Measurements from ENCODE around the gene RNASEH2B. TPM values are rescaled to one million over a fixed set of nuclear protein-coding genes. Genes with fewer than 3 reads are reported as not detected.

The RNASEH2B gene
- total RNA-seq, 1 donor from 2014 or later, result 57.5 TPM

DNA sequence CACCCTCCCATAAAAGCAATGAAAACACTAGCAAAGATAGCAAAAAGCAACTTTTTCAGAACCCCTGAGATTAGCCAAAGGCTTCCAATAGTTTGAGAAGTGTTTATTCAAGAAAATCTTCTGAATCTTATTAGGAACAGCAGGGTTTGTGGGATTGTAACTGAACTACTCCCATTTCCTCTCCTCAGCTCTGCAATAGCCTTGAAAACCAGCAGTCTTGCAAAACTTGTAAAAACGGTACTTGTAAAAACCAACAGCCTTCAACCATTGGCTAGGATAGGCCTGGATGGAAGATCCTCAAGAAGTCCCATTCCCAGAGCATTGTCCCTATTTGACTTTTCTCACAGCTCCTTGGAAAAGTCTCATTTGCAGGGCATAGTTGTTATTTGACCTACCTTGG lies 12.1 kb downstream of the RNASEH2B start:
- H3K36me3 Mint-ChIP-seq, result peaks cover 9% of the 10 kb centered on the region
- H3K4me2 ChIP-seq, result no peak overlapping the region
- H3K27ac Mint-ChIP-seq, result no peak overlapping the region
- no peaks in the 10 kb centered on the region for H3F3A ChIP-seq (ENCODE audit: low read depth)
- H3K9me3 Mint-ChIP-seq, result peaks cover 51% of the 10 kb centered on the region
- no peaks in the 10 kb centered on the region for H3K27me3 Mint-ChIP-seq (ENCODE audit: insufficient read depth, low read depth)
- no peaks in the 10 kb centered on the region for H3K27me3 ChIP-seq
- H3K79me2 ChIP-seq (ENCODE audit: low read depth), result peaks cover 45% of the 10 kb centered on the region
- no peaks in the 10 kb centered on the region for H4K20me1 ChIP-seq (ENCODE audit: low read depth)
- TF ChIP-seq EZH2phosphoT487 (IDR thresholded peaks at IDR 0.05) (no peak), EZH2 (IDR thresholded peaks at IDR 0.05) (no peak)
- TF ChIP-seq, protein P1, sequence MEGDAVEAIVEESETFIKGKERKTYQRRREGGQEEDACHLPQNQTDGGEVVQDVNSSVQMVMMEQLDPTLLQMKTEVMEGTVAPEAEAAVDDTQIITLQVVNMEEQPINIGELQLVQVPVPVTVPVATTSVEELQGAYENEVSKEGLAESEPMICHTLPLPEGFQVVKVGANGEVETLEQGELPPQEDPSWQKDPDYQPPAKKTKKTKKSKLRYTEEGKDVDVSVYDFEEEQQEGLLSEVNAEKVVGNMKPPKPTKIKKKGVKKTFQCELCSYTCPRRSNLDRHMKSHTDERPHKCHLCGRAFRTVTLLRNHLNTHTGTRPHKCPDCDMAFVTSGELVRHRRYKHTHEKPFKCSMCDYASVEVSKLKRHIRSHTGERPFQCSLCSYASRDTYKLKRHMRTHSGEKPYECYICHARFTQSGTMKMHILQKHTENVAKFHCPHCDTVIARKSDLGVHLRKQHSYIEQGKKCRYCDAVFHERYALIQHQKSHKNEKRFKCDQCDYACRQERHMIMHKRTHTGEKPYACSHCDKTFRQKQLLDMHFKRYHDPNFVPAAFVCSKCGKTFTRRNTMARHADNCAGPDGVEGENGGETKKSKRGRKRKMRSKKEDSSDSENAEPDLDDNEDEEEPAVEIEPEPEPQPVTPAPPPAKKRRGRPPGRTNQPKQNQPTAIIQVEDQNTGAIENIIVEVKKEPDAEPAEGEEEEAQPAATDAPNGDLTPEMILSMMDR (IDR thresholded peaks at IDR 0.05), result no peak
- H3K36me3 ChIP-seq, result no peaks in the 10 kb centered on the region
- no peaks in the 10 kb centered on the region for H3K4me1 ChIP-seq
- no peak overlapping the region for H3K27ac ChIP-seq
- no peak overlapping the region for H3K4me3 ChIP-seq
- H3K4me3 Mint-ChIP-seq, result no peak overlapping the region
- H3K9ac ChIP-seq, result no peak overlapping the region
- no peak overlapping the region for H2AFZ ChIP-seq (replicated peaks)
- no peak for DNase-seq (ENCODE audit: low spot score)
- peaks cover 21% of the 10 kb centered on the region for H3K9me3 ChIP-seq (ENCODE audit: low read depth)
- peaks cover 2% of the 10 kb centered on the region for H3K4me1 Mint-ChIP-seq

DNA sequence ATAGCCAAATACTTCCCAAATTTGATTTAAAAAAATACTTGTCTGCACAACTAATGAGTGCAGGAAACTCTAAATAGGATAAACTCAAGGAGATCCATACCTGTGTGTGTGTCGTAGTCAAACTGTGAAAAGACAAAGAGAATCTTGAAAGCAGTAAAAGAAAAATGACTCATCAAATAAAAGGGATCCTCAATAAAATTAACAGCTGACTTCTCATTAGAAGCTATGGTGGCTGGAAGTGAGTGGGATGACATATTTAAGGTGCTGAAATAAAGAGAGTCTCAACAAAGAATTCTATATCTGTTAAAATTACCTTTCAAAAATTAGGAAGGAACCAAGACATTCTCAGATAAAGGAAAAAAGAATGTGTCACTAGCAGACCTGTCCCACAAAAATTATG lies 13.7 kb downstream of the RNASEH2B start:
- H3K4me1 ChIP-seq, result no peaks in the 10 kb centered on the region
- H3K36me3 ChIP-seq, result no peaks in the 10 kb centered on the region
- no peak overlapping the region for H3K27ac Mint-ChIP-seq
- H3K9me3 ChIP-seq (ENCODE audit: low read depth), result peaks cover 21% of the 10 kb centered on the region
- H3K4me1 Mint-ChIP-seq, result no peaks in the 10 kb centered on the region
- no peak overlapping the region for H3K4me3 Mint-ChIP-seq
- H3K27me3 Mint-ChIP-seq (ENCODE audit: insufficient read depth, low read depth), result no peaks in the 10 kb centered on the region
- no peaks in the 10 kb centered on the region for H3K27me3 ChIP-seq
- TF ChIP-seq EZH2 (IDR thresholded peaks at IDR 0.05) (no peak), EZH2phosphoT487 (IDR thresholded peaks at IDR 0.05) (no peak)
- TF ChIP-seq, protein P1 (IDR thresholded peaks at IDR 0.05), result no peak
- no peaks in the 10 kb centered on the region for H3F3A ChIP-seq (ENCODE audit: low read depth)
- no peak overlapping the region for H3K4me2 ChIP-seq
- no peak for DNase-seq (ENCODE audit: low spot score)
- H3K27ac ChIP-seq, result no peak overlapping the region
- no peak overlapping the region for H2AFZ ChIP-seq (replicated peaks)
- H3K9ac ChIP-seq, result no peak overlapping the region
- no peaks in the 10 kb centered on the region for H4K20me1 ChIP-seq (ENCODE audit: low read depth)
- H3K79me2 ChIP-seq (ENCODE audit: low read depth), result peaks cover 38% of the 10 kb centered on the region
- peaks cover 9% of the 10 kb centered on the region for H3K36me3 Mint-ChIP-seq
- no peak overlapping the region for H3K4me3 ChIP-seq
- peaks cover 51% of the 10 kb centered on the region for H3K9me3 Mint-ChIP-seq

DNA sequence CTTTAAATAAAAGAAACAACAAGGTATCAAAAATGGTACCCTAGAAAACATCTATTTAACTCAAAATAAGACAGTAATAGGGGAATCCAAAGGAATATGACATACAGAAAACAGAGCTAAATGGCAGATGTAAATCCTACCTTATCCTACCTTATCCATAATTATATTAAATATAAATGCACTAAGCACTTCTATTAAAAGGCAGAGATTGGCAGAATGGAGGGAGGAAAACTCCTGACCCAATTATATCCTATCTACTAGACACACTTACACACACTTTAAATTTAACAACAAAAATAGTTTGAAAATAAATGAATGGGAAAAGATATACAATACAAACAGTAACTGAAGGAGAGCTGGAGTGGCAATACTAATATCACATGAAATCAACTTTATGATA lies 14.4 kb downstream of the RNASEH2B start:
- no peak overlapping the region for H3K9ac ChIP-seq
- H3K79me2 ChIP-seq (ENCODE audit: low read depth), result peaks cover 39% of the 10 kb centered on the region
- no peaks in the 10 kb centered on the region for H3K27me3 ChIP-seq
- Mint-ChIP-seq H3K9me3 (peaks cover 51% of the 10 kb centered on the region), H3K27me3 (ENCODE audit: insufficient read depth, low read depth) (no peaks in the 10 kb centered on the region), H3K4me1 (no peaks in the 10 kb centered on the region), H3K36me3 (peaks cover 9% of the 10 kb centered on the region), H3K27ac (no peak overlapping the region), H3K4me3 (no peak overlapping the region)
- no peak overlapping the region for H3K27ac ChIP-seq
- H3K4me3 ChIP-seq, result no peak overlapping the region
- no peak overlapping the region for H3K4me2 ChIP-seq
- peaks cover 21% of the 10 kb centered on the region for H3K9me3 ChIP-seq (ENCODE audit: low read depth)
- H3K36me3 ChIP-seq, result no peaks in the 10 kb centered on the region
- no peak for DNase-seq (ENCODE audit: low spot score)
- no peak overlapping the region for H2AFZ ChIP-seq (replicated peaks)
- no peaks in the 10 kb centered on the region for H4K20me1 ChIP-seq (ENCODE audit: low read depth)
- H3K4me1 ChIP-seq, result no peaks in the 10 kb centered on the region
- TF ChIP-seq, protein P1 (IDR thresholded peaks at IDR 0.05), result no peak
- TF ChIP-seq EZH2phosphoT487 (IDR thresholded peaks at IDR 0.05), result no peak
- no peak for TF ChIP-seq EZH2 (IDR thresholded peaks at IDR 0.05)
- no peaks in the 10 kb centered on the region for H3F3A ChIP-seq (ENCODE audit: low read depth)
